ENCODE measurements around the gene PITX3. TPM values are rescaled to one million over a fixed set of nuclear protein-coding genes. Genes with fewer than 3 reads are reported as not detected.
"Not testable (repeated sequence)": the region's sequence is repeated elsewhere in the genome, so short reads cannot be mapped to it uniquely, and the experiment has no call there.

Gene PITX3
- total and polyA plus RNA-seq, 2 donors: 0.08 to 0.32 TPM

DNA sequence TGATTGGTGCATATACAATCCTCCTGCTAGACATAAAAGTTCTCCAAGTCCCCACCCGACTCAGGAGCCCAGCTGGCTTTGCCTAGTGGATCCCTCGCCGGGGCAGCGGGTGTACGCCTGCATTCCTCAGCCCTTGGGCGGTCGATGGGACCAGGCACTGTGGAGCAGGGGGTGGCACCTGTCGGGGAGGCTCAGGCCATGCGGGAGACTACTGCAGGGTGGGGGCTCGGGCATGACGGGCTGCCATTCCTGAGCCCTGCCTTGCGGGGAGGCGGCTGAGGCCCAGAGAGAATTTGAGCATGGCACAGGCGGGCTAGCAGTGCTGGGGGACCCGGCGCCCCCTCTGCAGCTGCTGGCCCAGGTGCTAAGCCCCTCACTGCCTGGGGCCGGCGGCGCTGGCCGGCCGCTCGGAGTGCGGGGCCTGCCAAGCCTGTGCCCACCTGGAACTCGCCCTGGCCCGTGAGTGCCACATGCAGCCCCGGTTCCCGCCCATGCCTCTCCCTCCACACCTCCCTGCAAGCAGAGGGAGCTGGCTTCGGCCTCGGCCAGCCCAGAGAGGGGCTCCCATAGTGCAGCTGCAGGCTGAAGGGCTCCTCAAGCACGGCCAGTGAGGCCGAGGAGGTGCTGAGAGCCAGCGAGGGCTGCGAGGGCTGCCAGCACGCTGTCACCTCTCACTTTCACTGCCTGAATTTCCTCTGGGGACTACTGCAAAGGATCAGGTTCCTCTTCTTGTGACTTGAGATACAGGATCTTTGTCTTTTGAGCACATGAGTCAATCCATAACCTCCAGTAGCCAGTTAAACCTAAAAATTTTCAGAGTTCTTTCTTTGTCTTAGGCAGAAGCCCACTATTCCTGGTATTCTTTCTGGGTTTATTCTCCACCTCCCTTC is 40.3 kb downstream of the PITX3 start:
- DNase-seq (ENCODE audit: extremely low spot score): no peak

DNA sequence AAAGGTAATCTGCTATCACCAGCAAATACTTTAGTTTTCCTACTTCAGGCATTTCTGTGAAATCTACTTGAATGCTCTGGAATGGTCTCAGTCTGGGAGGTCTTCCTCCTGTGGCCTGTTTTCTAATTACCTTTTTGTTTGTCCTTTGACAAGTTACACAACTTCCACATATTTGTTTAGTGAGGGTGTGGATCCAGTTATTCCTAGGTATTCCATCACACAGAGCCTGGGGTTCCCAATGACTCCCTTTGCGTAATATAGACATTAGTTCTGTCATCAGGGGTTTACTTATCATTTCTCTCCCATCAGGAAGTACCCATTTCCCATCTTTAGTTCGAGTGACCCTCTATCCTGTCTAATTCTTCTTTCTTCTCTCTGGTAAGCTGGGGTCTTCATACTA is 43.3 kb downstream of the PITX3 start:
- no peaks in the 10 kb centered on the region for H3K36me3 ChIP-seq (ENCODE audit: insufficient read depth)
- H3K4me1 ChIP-seq (ENCODE audit: insufficient read depth): no peaks in the 10 kb centered on the region
- no peak overlapping the region for H3K27ac ChIP-seq (ENCODE audit: low read depth)
- no peak for DNase-seq (ENCODE audit: extremely low spot score)
- H3K4me3 ChIP-seq (ENCODE audit: low read depth, low read length): no peak overlapping the region
- WGBS: 74% methylated on average over 2 of the region's 2 CpGs

More for the DNA sequence above, 40.3 kb downstream of the PITX3 start:
- Histone ChIP-seq H3K4me1 (ENCODE audit: insufficient read depth) (no peaks in the 10 kb centered on the region), H3K4me3 (ENCODE audit: low read depth, low read length) (no peak overlapping the region), H3K36me3 (ENCODE audit: insufficient read depth) (no peaks in the 10 kb centered on the region), H3K27ac (ENCODE audit: low read depth) (no peak overlapping the region)
- WGBS: 88% methylated on average over 34 of the region's 34 CpGs

- no peaks in the 10 kb centered on the region for H3K4me1 ChIP-seq (ENCODE audit: insufficient read depth)
- WGBS: 69% methylated on average over 2 of the region's 2 CpGs
- H3K27ac ChIP-seq (ENCODE audit: low read depth): no peak overlapping the region
- H3K4me3 ChIP-seq (ENCODE audit: low read depth, low read length): no peak overlapping the region
- H3K36me3 ChIP-seq (ENCODE audit: insufficient read depth): no peaks in the 10 kb centered on the region
- no peak for DNase-seq (ENCODE audit: extremely low spot score)
Measured at GRCh38 chr10:102196893-102197292, 44.4 kb downstream of the PITX3 start.

- Histone ChIP-seq H3K36me3 (ENCODE audit: insufficient read depth) (no peaks in the 10 kb centered on the region), H3K4me3 (ENCODE audit: low read depth, low read length) (no peak overlapping the region), H3K4me1 (ENCODE audit: insufficient read depth) (no peaks in the 10 kb centered on the region), H3K27ac (ENCODE audit: low read depth) (no peak overlapping the region)
- no peak for DNase-seq (ENCODE audit: extremely low spot score)
- 79% methylated on average over 6 of the region's 6 CpGs for WGBS
Measured at GRCh38 chr10:102195296-102195870, 45.9 kb downstream of the PITX3 start.

GRCh38 chr10:102191956-102192355 is 49.4 kb downstream of the PITX3 start:
- 81% methylated on average over 7 of the region's 7 CpGs for WGBS
- DNase-seq (ENCODE audit: extremely low spot score): no peak
- H3K36me3 ChIP-seq (ENCODE audit: insufficient read depth): no peaks in the 10 kb centered on the region
- no peak overlapping the region for H3K4me3 ChIP-seq (ENCODE audit: low read depth, low read length)
- H3K4me1 ChIP-seq (ENCODE audit: insufficient read depth): no peaks in the 10 kb centered on the region
- no peak overlapping the region for H3K27ac ChIP-seq (ENCODE audit: low read depth)

- H3K4me3 ChIP-seq (ENCODE audit: low read depth, low read length); H3K27ac ChIP-seq (ENCODE audit: low read depth); H3K36me3 ChIP-seq (ENCODE audit: insufficient read depth); DNase-seq (ENCODE audit: extremely low spot score); H3K4me1 ChIP-seq (ENCODE audit: insufficient read depth): not testable (repeated sequence)
- WGBS: 70% methylated on average over 7 of the region's 7 CpGs
Measured at GRCh38 chr10:102188941-102189898, 52.1 kb downstream of the PITX3 start.

- DNase-seq (ENCODE audit: extremely low spot score): no peak
- Histone ChIP-seq H3K4me1 (ENCODE audit: insufficient read depth) (no peaks in the 10 kb centered on the region), H3K4me3 (ENCODE audit: low read depth, low read length) (no peak overlapping the region), H3K27ac (ENCODE audit: low read depth) (no peak overlapping the region), H3K36me3 (ENCODE audit: insufficient read depth) (no peaks in the 10 kb centered on the region)
- WGBS: 67% methylated on average over 3 of the region's 3 CpGs
Measured at GRCh38 chr10:102188298-102188940, 52.9 kb downstream of the PITX3 start.

GRCh38 chr10:102185811-102186527 is 55.3 kb downstream of the PITX3 start:
- H3K4me3 ChIP-seq (ENCODE audit: low read depth, low read length): no peak overlapping the region
- no peaks in the 10 kb centered on the region for H3K36me3 ChIP-seq (ENCODE audit: insufficient read depth)
- 67% methylated on average over 15 of the region's 15 CpGs for WGBS
- no peaks in the 10 kb centered on the region for H3K4me1 ChIP-seq (ENCODE audit: insufficient read depth)
- DNase-seq (ENCODE audit: extremely low spot score): no peak
- H3K27ac ChIP-seq (ENCODE audit: low read depth): no peak overlapping the region

DNA sequence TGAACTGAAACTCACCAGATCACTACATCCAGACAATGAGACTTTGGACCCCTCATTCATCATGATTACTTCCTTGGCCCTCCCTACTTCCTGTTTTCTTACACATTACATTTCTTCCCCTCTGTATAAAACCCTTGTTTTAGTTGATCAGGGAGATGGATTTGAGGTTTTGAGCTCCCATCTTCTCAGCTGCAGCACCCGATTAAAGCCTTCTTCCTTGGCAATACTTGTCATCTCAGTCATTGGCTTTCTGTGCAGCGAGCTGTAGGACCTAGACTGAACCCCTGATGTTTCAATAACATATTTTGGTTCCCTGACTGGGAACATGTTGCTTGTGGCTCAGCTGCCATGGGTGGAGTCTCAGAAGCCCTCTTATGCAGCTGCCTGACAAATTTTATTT is 56.0 kb downstream of the PITX3 start:
- DNase-seq (ENCODE audit: extremely low spot score): no peak
- Histone ChIP-seq H3K4me1 (ENCODE audit: insufficient read depth) (no peaks in the 10 kb centered on the region), H3K27ac (ENCODE audit: low read depth) (no peak overlapping the region), H3K36me3 (ENCODE audit: insufficient read depth) (no peaks in the 10 kb centered on the region), H3K4me3 (ENCODE audit: low read depth, low read length) (no peak overlapping the region)
- WGBS: 56% methylated on average over 2 of the region's 2 CpGs

DNA sequence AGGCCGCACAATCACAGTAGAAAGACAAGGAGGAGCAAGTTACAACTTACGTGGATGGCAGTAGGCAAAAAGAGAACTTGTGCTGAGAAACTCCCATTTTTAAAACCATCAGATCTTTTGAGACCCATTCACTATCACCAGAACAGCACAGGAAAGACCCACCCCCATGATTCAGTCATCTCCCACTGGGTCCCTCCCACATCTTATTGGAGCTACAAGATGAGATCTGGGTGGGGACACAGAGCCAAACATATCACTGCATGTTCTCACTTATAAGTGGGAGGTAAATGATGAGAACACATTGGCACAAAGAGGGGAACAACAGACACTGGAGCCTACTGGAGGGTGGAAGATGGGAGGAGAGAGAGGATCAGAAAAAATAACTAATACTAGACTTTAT is 56.7 kb downstream of the PITX3 start:
- 84% methylated on average over 2 of the region's 2 CpGs for WGBS
- Histone ChIP-seq H3K36me3 (ENCODE audit: insufficient read depth) (no peaks in the 10 kb centered on the region), H3K4me3 (ENCODE audit: low read depth, low read length) (no peak overlapping the region), H3K4me1 (ENCODE audit: insufficient read depth) (no peaks in the 10 kb centered on the region), H3K27ac (ENCODE audit: low read depth) (no peak overlapping the region)
- no peak for DNase-seq (ENCODE audit: extremely low spot score)
